CD14-positive monocyte (primary cell): ENCODE measurements around the gene EXOC6B. TPM values are rescaled to one million over a fixed set of nuclear protein-coding genes. Genes with fewer than 3 reads are reported as not detected.
A peak's percentile ranks its signal among the peaks of the same experiment; 100 is the strongest.

Experiments used
- DNase-seq, 3 donors: peaks; one replicate each; pipeline ENCODE4 v3.0.0-alpha.2; 2011 to 2022
- H2AFZ ChIP-seq: 2 replicates; pipeline ENCODE4 v1.6.0; 2012; ENCODE audit warnings: mild to moderate bottlenecking, low read depth, low read length, inconsistent platforms; ENCODE audit not compliant: insufficient read depth, poor library complexity, severe bottlenecking
- H3K27ac ChIP-seq, 2 donors: 1 replicate in 1 of 2; 2 replicates in 1 of 2; pipeline ENCODE4 v1.5.1; 2012 to 2013; ENCODE audit warnings: low read length in 2 of 2, control low read depth in 1 of 2, inconsistent platforms in 1 of 2, low read depth in 1 of 2, mild to moderate bottlenecking in 1 of 2
- H3K27me3 ChIP-seq, 2 donors: one replicate each; pipeline versions ENCODE4 v1.6.0 to v1.6.1; 2011 to 2013; ENCODE audit warnings: low read length in 2 of 2; ENCODE audit not compliant: control insufficient read depth in 2 of 2, insufficient read depth in 2 of 2
- H3K36me3 ChIP-seq, 2 donors: replicated peaks in 1 of 2; 1 replicate in 1 of 2; 2 replicates in 1 of 2; pipeline versions ENCODE4 v1.5.1 to v1.6.1; 2012 to 2013; ENCODE audit warnings: low read length in 2 of 2, control low read depth in 1 of 2, inconsistent platforms in 1 of 2, mild to moderate bottlenecking in 1 of 2; ENCODE audit not compliant: insufficient read depth in 2 of 2, control insufficient read depth in 1 of 2
- H3K4me1 ChIP-seq, 2 donors: 1 replicate in 1 of 2; 2 replicates in 1 of 2; pipeline versions ENCODE4 v1.5.1 to v1.6.1; 2012 to 2013; ENCODE audit warnings: low read length in 2 of 2, control low read depth in 1 of 2, inconsistent platforms in 1 of 2, mild to moderate bottlenecking in 1 of 2, moderate library complexity in 1 of 2; ENCODE audit not compliant: insufficient read depth in 2 of 2, control insufficient read depth in 1 of 2
- H3K4me2 ChIP-seq: replicated peaks from 2 replicates; pipeline ENCODE3; 2012; ENCODE audit warnings: low read length, moderate library complexity, mild to moderate bottlenecking; ENCODE audit not compliant: poor library complexity, severe bottlenecking; ENCODE audit errors: extremely low read depth
- H3K4me3 ChIP-seq, 3 experiments: fragments of 200-600 bp in 1 of 3; sonication (generic) in 1 of 3; replicated peaks in 1 of 3; 1 replicate in 2 of 3; 2 replicates in 1 of 3; pipeline ENCODE4 v1.5.1; 2011 to 2013; ENCODE audit warnings: low read length in 3 of 3, mild to moderate bottlenecking in 3 of 3, control low read depth in 2 of 3, low read depth in 2 of 3, inconsistent platforms in 1 of 3, moderate library complexity in 1 of 3
- H3K79me2 ChIP-seq: 2 replicates; pipeline ENCODE4 v1.6.0; 2012; ENCODE audit warnings: mild to moderate bottlenecking, control low read depth, inconsistent platforms, low read length, moderate library complexity; ENCODE audit not compliant: insufficient read depth
- H3K9ac ChIP-seq: 2 replicates; pipeline ENCODE4 v1.6.0; 2017; ENCODE audit warnings: low read length, mild to moderate bottlenecking; ENCODE audit not compliant: insufficient read depth, poor library complexity, severe bottlenecking
- H3K9me3 ChIP-seq, 2 donors: replicated peaks in 1 of 2; 1 replicate in 1 of 2; 2 replicates in 1 of 2; pipeline versions ENCODE4 v1.5.1 to v1.6.1; 2012 to 2013; ENCODE audit warnings: low read length in 2 of 2, control low read depth in 1 of 2; ENCODE audit not compliant: control insufficient read depth in 1 of 2, insufficient read depth in 1 of 2
- H4K20me1 ChIP-seq: 2 replicates; pipeline ENCODE4 v1.6.0; 2012; ENCODE audit warnings: mild to moderate bottlenecking, low read length, control low read depth, moderate library complexity; ENCODE audit not compliant: insufficient read depth
- H3K27ac Mint-ChIP-seq, 7 donors: one replicate each; pipeline ENCODE4 v1.8.0; 2020; ENCODE audit warnings: mild to moderate bottlenecking in 7 of 7, mixed read lengths in 7 of 7, moderate library complexity in 6 of 7, inconsistent platforms in 2 of 7
- H3K27me3 Mint-ChIP-seq, 3 donors: one replicate each; pipeline ENCODE4 v1.8.0; 2021 to 2022; ENCODE audit warnings: low read depth in 3 of 3, mild to moderate bottlenecking in 3 of 3, mixed read lengths in 3 of 3, moderate library complexity in 3 of 3, inconsistent platforms in 1 of 3
- H3K36me3 Mint-ChIP-seq, 2 donors: one replicate each; pipeline ENCODE4 v1.8.0; 2020; ENCODE audit warnings: mixed read lengths in 2 of 2, inconsistent platforms in 1 of 2, mild to moderate bottlenecking in 1 of 2
- H3K4me1 Mint-ChIP-seq: one replicate; pipeline ENCODE4 v1.8.0; 2020; ENCODE audit warnings: mild to moderate bottlenecking, mixed read lengths
- H3K4me3 Mint-ChIP-seq, 2 donors: one replicate each; pipeline ENCODE4 v1.8.0; 2020; ENCODE audit warnings: mild to moderate bottlenecking in 2 of 2, mixed read lengths in 2 of 2, moderate library complexity in 1 of 2
- H3K9me3 Mint-ChIP-seq, 7 donors: one replicate each; pipeline ENCODE4 v1.8.0; 2020 to 2022; ENCODE audit warnings: mixed read lengths in 7 of 7, mild to moderate bottlenecking in 6 of 7, moderate library complexity in 6 of 7, inconsistent platforms in 2 of 7
- CTCF ChIP-seq: fragments of 200-600 bp; IDR thresholded peaks from one replicate; pipeline ENCODE4 v1.8.0; 2022; ENCODE audit warnings: antibody characterized with exemption, mild to moderate bottlenecking
- WGBS: methylation state at CpG from one replicate; pipeline ENCODE4 v1.1.5; 2013; ENCODE audit warnings: missing lambda C conversion rate; ENCODE audit not compliant: insufficient coverage; 5-methylcytosine and 5-hydroxymethylcytosine counted together
- intact Hi-C, 2 donors: fragments of 100-400 bp; cut with micrococcal nuclease; formaldehyde crosslinking; loops; one replicate each; pipeline versions ENCODE4 v1.15.0 to v1.15.1; 2023
- polyA plus RNA-seq, 3 donors: library from polyadenylated mRNA; depleted of rRNA in 1 of 3; unstranded in 2 of 3; stranded (reverse) in 1 of 3; fragments of 300-500 nt in 2 of 3; fragments of >200 nt in 1 of 3; fragmentation: Illumina TruSeq in 2 of 3; gene quantifications; 1 replicate in 2 of 3; 2 replicates in 1 of 3; pipeline ENCODE4 v1.2.3, GENCODE V29; 2012 to 2021

The EXOC6B gene
- polyA plus RNA-seq, 3 donors = 1.8 to 2.8 (median 2.1) TPM

- DNase-seq = no peak
- Histone ChIP-seq H3K4me2 (no peak overlapping the region), H3K36me3 (no peaks in the 10 kb centered on the region), H3K27ac (no peak overlapping the region), H3K4me3 (no peak overlapping the region), H4K20me1 (no peaks in the 10 kb centered on the region), H3K27me3 (no peaks in the 10 kb centered on the region), H3K9me3 (no peaks in the 10 kb centered on the region), H3K79me2 (no peaks in the 10 kb centered on the region), H3K4me1 (no peaks in the 10 kb centered on the region), H2AFZ (no peak overlapping the region), H3K9ac (no peak overlapping the region)
- H3K27ac Mint-ChIP-seq = no peak overlapping the region
- H3K4me3 Mint-ChIP-seq = no peak overlapping the region
- intact Hi-C loops = no loop called here
- peaks cover 0 to 6% (median 0%) of the 10 kb centered on the region in 3 donors for H3K27me3 Mint-ChIP-seq
- H3K9me3 Mint-ChIP-seq = peaks cover 0 to 3% (median 0%) of the 10 kb centered on the region in 7 donors
- TF ChIP-seq CTCF = no peak
- no peaks in the 10 kb centered on the region for H3K36me3 Mint-ChIP-seq
- H3K4me1 Mint-ChIP-seq = peaks cover 7% of the 10 kb centered on the region
- WGBS = 81% methylated on average over 3 of the region's 8 CpGs
Observed at GRCh38 chr2:72204156-72204785, 621.6 kb downstream of the EXOC6B start.

DNA sequence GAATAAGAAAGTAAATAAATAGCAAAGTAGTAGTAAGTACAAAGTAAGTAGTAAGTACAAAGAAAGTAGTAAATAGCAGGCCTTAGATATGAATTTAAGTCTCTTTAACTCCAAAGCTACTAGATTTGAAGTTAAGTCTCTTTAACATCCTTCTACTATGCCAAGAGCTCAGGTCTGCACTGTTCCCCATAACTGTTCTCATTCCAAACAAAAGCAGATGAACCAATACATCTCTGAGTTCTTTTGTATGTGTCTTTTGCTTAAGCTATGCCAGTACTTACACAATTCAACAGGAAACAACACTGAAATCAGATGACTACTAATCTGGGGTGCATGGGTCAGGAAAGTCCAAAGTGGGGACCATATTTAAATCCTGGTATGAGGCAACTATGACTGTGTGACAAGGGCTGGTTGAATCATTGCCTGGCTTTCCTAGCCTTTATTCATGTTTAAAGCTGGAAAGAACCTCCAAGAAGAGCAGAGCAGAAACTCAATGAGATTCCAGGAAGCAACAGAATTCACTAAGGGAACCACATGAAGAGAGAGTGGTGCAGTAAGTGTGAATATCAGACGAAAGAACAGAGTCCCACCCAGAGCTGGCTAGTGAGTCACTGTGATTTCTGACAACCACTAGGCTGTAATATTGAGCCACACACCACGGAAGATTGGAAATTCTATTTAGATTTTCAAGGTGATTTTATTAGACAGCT lies 627.1 kb downstream of the EXOC6B start:
- no peak for TF ChIP-seq CTCF
- H3K9me3 ChIP-seq = no peaks in the 10 kb centered on the region
- no peak overlapping the region for H3K9ac ChIP-seq
- H3K4me1 ChIP-seq = no peaks in the 10 kb centered on the region
- no peaks in the 10 kb centered on the region for H3K79me2 ChIP-seq
- WGBS = 67% methylated on average over 1 of the region's 2 CpGs
- H4K20me1 ChIP-seq = no peaks in the 10 kb centered on the region
- Mint-ChIP-seq H3K4me3 (no peak overlapping the region), H3K9me3 (peaks cover 0 to 6% (median 0%) of the 10 kb centered on the region in 7 donors), H3K4me1 (no peaks in the 10 kb centered on the region), H3K36me3 (no peaks in the 10 kb centered on the region), H3K27me3 (peaks cover 0 to 5% (median 0%) of the 10 kb centered on the region in 3 donors), H3K27ac (peak overlapping the region in 1 of 7 donors; percentile 1)
- H2AFZ ChIP-seq = no peak overlapping the region
- no peaks in the 10 kb centered on the region for H3K27me3 ChIP-seq
- intact Hi-C loops = no loop called here
- DNase-seq = peak in 1 of 3 donors; percentile 47
- H3K36me3 ChIP-seq = no peaks in the 10 kb centered on the region
- H3K4me3 ChIP-seq = no peak overlapping the region
- no peak overlapping the region for H3K4me2 ChIP-seq
- no peak overlapping the region for H3K27ac ChIP-seq
